ENCODE results near the gene KIF1B.
A peak's percentile ranks its signal among the peaks of the same experiment; 100 is the strongest.
"Not testable (repeated sequence)": the region's sequence is repeated elsewhere in the genome, so short reads cannot be mapped to it uniquely, and the experiment has no call there.

The KIF1B gene

DNA sequence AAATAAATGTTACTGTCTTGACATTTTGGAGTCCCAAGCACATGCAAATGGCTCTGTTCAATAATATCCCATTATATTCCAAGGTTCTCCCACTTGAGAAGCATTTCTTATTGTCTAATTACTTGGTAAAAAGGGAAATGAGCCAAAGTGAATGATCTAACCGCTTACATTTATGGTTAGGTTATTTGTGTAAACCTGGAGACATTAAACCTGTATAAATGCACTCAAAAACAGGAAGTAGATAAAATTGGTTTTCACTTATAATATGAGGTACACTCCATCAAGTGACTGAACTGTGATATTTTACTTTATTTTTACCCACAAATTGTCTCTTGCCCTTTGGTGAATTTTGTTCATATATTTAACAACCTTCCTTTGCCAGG, 26.8 kb downstream of the KIF1B start:
- DNase-seq = no peak
- peaks cover 14% of the 10 kb centered on the region for H3K36me3 Mint-ChIP-seq (ENCODE audit: low read depth)
- no peak overlapping the region for H3K4me3 Mint-ChIP-seq
- H3K27me3 Mint-ChIP-seq = no peaks in the 10 kb centered on the region
- no peaks in the 10 kb centered on the region for H3K9me3 Mint-ChIP-seq
- peak overlapping the region; percentile 89 for H3K27ac Mint-ChIP-seq
- H3K4me1 Mint-ChIP-seq (ENCODE audit: low read depth) = peaks cover 16% of the 10 kb centered on the region

DNA sequence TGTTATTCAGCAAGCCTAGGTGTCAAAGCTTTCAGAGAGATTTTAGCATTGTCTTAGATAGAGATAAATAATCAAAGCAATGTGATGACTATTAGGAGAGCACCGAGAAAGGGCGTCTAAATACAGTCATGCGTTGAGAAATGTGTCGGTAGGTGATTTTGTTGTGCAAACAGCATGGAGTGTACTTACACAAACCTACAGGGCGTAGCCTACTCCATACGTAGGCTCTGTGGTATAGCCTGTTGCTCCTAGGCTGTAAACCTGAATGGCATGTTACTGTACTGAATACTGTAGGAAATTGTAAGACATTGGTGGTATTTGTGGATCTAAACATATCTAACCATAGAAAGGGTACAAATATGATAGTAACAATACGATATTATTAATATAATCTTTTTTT, 31.8 kb downstream of the KIF1B start:
- DNase-seq = no peak
- Mint-ChIP-seq H3K4me3 (no peak overlapping the region), H3K36me3 (ENCODE audit: low read depth) (peaks cover 10% of the 10 kb centered on the region)

DNA sequence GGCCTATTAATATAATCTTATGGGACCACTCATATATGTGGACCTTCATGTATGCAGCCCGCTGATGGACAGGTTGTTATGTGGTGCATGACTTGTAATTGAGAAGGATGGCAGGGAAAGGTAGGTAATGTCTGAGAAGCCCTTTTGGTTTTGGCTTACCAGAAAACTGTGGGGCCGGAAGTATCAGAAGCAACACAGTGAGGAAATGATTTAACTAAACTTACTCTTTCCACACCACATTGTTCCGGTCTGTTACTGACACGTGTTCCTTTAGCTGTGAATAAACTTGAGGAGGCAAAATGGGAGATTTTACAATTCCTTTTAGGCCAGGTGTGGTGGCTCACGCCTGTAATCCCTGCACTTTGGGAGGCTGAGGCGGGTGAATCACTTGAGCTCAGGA, 32.4 kb downstream of the KIF1B start:
- H3K36me3 Mint-ChIP-seq (ENCODE audit: low read depth) = peaks cover 10% of the 10 kb centered on the region
- H3K27ac Mint-ChIP-seq = peak overlapping the region; percentile 47
- H3K27me3 Mint-ChIP-seq = no peaks in the 10 kb centered on the region

More for the DNA sequence above, 31.8 kb downstream of the KIF1B start:
- no peaks in the 10 kb centered on the region for H3K27me3 Mint-ChIP-seq
- H3K4me1 Mint-ChIP-seq (ENCODE audit: low read depth) = peaks cover 7% of the 10 kb centered on the region
- H3K9me3 Mint-ChIP-seq = no peaks in the 10 kb centered on the region
- no peak overlapping the region for H3K27ac Mint-ChIP-seq

DNA sequence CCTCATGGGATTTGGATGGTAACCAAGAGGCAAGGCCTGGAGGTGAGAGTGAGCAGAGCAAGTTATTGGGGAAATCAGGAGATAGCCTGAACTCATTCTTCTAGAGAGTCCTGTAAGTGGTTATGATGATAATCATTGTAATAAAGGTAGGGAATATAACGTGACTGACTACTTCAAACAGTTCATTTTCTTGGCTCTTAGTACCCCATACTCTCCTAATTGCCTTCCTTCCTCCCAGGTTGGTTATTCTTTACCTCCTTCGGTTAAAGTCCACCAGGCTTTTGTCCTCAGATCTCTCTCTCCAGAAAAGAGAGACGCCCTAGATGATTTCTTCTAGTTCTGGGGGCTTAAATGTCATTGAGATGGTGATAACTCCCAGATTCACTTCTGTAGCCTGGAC, 35.3 kb downstream of the KIF1B start:
- peaks cover 3% of the 10 kb centered on the region for H3K4me1 Mint-ChIP-seq (ENCODE audit: low read depth)
- H3K9me3 Mint-ChIP-seq = no peaks in the 10 kb centered on the region
- no peaks in the 10 kb centered on the region for H3K27me3 Mint-ChIP-seq
- peaks cover 9% of the 10 kb centered on the region for H3K36me3 Mint-ChIP-seq (ENCODE audit: low read depth)
- H3K27ac Mint-ChIP-seq = no peak overlapping the region
- DNase-seq = no peak
- H3K4me3 Mint-ChIP-seq = no peak overlapping the region

More for the DNA sequence above, 32.4 kb downstream of the KIF1B start:
- DNase-seq = no peak
- Mint-ChIP-seq H3K4me1 (ENCODE audit: low read depth) (peaks cover 3% of the 10 kb centered on the region), H3K9me3 (no peaks in the 10 kb centered on the region), H3K4me3 (no peak overlapping the region)

DNA sequence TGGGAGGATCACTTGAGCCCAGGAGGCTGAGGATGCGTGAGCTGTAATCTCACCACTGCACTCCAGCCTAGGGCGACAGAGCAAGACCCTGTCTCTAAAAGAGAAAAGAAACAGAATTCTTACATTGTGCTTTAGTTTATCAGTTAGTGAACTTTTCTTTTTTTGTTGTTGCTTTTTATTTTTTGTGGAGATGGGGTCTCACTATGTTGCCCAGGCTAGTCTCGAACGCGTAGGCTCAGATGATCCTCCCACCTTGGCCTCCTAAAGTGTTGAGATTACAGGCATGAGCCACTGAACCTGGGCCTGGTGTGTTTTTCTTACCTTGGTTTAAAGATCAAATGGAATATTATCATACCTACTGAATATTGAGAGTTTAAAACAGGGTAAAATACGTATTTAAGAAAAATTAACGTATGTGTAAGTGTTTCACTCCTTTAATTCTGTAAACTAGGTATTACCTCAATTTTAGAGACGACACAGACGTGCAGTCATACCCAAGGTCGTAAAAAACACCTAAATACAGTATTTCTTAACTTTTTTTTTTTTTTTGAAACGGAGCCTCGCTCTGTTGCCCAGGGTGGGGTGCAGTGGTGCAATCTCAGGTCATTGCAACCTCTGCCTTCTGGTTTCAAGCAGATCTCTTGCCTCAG, 39.6 kb downstream of the KIF1B start:
- H3K36me3 Mint-ChIP-seq (ENCODE audit: low read depth) = peaks cover 7% of the 10 kb centered on the region
- H3K27ac Mint-ChIP-seq = no peak overlapping the region
- peaks cover 19% of the 10 kb centered on the region for H3K4me1 Mint-ChIP-seq (ENCODE audit: low read depth)
- H3K27me3 Mint-ChIP-seq = no peaks in the 10 kb centered on the region
- DNase-seq = no peak
- no peaks in the 10 kb centered on the region for H3K9me3 Mint-ChIP-seq
- no peak overlapping the region for H3K4me3 Mint-ChIP-seq

DNA sequence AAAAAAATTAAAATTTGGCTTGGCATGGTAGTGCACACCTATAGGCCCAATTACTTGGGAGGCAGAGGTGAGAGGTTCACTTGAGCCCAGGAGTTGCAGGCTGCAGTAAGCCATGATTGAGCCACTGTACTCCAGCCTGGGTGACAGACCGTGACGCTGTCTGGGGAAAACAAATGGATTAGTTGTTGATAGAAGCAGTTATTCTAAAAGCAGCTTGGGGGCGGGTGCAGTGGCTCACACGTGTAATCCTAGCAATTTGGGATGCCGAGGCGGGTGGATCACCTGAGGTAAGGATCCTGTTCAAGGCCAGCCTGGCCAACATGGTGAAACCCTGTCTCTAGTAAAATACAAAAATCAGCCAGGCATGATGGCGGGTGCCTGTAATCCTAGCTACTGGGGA, 40.3 kb downstream of the KIF1B start:
- Mint-ChIP-seq H3K4me3 (no peak overlapping the region), H3K27me3 (no peaks in the 10 kb centered on the region), H3K4me1 (ENCODE audit: low read depth) (peaks cover 19% of the 10 kb centered on the region), H3K27ac (no peak overlapping the region), H3K9me3 (no peaks in the 10 kb centered on the region), H3K36me3 (ENCODE audit: low read depth) (peaks cover 7% of the 10 kb centered on the region)
- no peak for DNase-seq

DNA sequence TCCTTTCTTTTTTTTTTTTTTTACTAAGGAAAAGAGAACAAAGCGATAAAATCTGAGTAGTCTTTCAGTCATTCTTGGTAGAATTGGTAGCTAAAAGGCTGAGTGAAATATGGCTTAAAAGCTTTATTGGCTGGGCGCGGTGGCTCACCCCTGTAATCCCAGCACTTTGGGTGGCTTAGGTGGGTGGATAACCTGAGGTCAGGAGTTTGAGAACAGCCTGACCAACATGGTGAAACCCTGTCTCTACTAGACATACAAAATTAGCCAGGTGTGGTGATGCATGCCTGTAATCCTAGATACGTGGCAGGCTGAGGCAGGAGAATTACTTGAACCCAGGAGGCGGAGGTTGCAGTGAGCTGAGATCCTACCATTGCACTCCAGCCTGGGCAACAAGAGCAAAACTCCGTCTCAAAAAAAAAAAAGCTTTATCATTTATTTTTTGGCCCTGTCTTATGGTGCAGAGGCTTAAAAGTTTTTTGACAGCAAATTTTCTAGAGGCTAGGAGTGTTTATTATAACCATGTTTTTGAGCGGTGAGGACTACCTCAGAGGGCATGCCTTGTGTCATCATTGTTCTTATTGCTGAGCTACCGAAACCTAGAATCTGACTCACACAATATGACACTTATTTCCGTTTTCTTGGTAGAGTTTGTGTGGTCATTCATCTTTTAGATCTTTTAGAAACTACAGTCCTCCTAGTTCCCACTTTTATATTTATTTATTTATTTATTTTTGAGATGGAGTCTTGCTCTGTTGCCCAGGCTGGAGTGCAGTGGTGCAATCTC, 41.1 kb downstream of the KIF1B start:
- DNase-seq, H3K4me3 Mint-ChIP-seq, H3K27me3 Mint-ChIP-seq, H3K9me3 Mint-ChIP-seq: not testable (repeated sequence)
- Mint-ChIP-seq H3K36me3 (ENCODE audit: low read depth) (peaks cover 13% of the 10 kb centered on the region), H3K4me1 (ENCODE audit: low read depth) (peaks cover 19% of the 10 kb centered on the region), H3K27ac (peak overlapping the region; percentile 33)

DNA sequence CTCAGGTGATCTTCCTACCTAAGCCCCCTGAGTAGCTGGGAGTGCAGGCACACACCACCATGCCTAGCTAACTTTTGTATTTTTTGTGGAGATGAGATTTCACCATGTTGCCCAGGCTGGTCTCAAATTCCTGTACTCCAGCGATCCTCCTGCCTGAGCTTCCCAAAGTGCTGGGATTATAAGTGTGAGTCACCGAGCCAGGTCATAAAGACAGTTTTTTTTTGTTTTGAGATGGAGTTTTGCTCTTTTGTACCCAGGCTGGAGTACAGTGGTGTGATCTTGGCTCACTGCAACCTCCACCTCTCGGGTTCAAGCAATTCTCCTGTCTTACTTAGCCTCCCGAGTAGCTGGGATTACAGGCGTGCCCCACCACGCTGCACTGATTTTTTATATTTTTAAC, 42.1 kb downstream of the KIF1B start:
- H3K27ac Mint-ChIP-seq = no peak overlapping the region
- H3K9me3 Mint-ChIP-seq = no peaks in the 10 kb centered on the region
- H3K36me3 Mint-ChIP-seq (ENCODE audit: low read depth) = peaks cover 11% of the 10 kb centered on the region
- no peak overlapping the region for H3K4me3 Mint-ChIP-seq
- peaks cover 19% of the 10 kb centered on the region for H3K4me1 Mint-ChIP-seq (ENCODE audit: low read depth)
- no peak for DNase-seq
- no peaks in the 10 kb centered on the region for H3K27me3 Mint-ChIP-seq

DNA sequence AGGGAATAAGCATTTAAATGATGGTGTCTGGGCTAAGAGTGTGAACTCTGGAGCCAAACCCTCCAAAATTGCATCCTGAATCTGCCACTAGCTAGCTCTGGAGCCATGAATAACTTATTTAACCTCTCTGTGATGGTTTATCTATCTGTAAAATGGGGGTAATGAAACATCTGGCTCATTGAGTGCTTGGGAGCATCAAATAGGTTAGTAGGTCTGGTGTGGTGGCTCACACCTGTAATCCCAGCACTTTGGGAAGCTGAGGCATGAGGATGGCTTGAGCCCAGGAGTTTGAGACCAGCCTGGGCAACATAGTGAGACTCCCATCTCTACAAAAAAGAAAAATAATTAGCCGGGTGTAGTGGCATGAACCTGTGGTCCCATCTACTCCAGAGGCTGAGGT, 42.8 kb downstream of the KIF1B start:
- peaks cover 16% of the 10 kb centered on the region for H3K36me3 Mint-ChIP-seq (ENCODE audit: low read depth)
- H3K4me1 Mint-ChIP-seq (ENCODE audit: low read depth) = peaks cover 19% of the 10 kb centered on the region
- DNase-seq = no peak
- no peak overlapping the region for H3K27ac Mint-ChIP-seq
- no peaks in the 10 kb centered on the region for H3K27me3 Mint-ChIP-seq
- H3K4me3 Mint-ChIP-seq = no peak overlapping the region
- no peaks in the 10 kb centered on the region for H3K9me3 Mint-ChIP-seq

DNA sequence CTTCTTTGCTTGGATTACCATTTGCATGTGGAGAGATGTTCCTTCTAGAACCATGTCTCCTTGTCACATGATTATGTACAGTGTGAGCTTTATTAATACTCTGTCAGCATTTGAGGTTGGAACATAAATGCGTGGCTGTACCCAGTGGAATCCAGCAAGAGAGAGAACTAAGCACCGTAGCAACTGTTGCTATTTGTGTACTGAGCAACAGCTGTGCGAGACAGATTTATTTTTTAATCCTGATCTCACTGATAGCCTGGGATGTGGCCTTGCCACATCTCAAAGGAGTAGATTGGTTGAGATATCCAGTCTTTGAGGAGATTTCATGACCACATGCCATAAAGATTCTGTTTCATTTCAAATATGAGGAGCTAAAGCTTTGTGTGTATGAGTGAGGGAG, 43.4 kb downstream of the KIF1B start:
- H3K27me3 Mint-ChIP-seq = no peaks in the 10 kb centered on the region
- no peak for DNase-seq
- no peak overlapping the region for H3K27ac Mint-ChIP-seq
- peaks cover 19% of the 10 kb centered on the region for H3K4me1 Mint-ChIP-seq (ENCODE audit: low read depth)
- H3K4me3 Mint-ChIP-seq = no peak overlapping the region
- H3K9me3 Mint-ChIP-seq = no peaks in the 10 kb centered on the region
- peaks cover 19% of the 10 kb centered on the region for H3K36me3 Mint-ChIP-seq (ENCODE audit: low read depth)

DNA sequence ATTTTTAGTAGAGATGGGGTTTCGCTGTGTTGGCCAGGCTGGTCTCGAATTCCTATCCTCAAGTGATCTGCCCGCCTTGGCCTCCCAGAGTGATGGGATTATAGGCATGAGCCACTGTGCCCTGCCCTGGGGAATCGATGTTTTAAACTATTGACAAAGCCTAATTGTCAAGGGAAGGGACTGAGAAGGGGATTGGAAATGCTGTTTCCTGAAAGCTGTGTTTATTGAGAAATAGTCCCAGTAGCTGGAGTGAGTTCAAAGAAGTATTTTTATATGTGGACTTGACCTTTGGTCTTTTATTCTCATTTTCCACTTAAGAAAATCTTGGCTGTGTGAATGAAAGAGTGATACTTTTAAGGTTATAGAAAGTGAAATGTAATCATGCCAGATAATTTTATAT, 47.5 kb downstream of the KIF1B start:
- H3K36me3 Mint-ChIP-seq (ENCODE audit: low read depth) = peaks cover 38% of the 10 kb centered on the region
- H3K4me3 Mint-ChIP-seq = no peak overlapping the region
- H3K4me1 Mint-ChIP-seq (ENCODE audit: low read depth) = peaks cover 8% of the 10 kb centered on the region
- DNase-seq = no peak
- no peaks in the 10 kb centered on the region for H3K27me3 Mint-ChIP-seq
- no peaks in the 10 kb centered on the region for H3K9me3 Mint-ChIP-seq
- H3K27ac Mint-ChIP-seq = no peak overlapping the region

DNA sequence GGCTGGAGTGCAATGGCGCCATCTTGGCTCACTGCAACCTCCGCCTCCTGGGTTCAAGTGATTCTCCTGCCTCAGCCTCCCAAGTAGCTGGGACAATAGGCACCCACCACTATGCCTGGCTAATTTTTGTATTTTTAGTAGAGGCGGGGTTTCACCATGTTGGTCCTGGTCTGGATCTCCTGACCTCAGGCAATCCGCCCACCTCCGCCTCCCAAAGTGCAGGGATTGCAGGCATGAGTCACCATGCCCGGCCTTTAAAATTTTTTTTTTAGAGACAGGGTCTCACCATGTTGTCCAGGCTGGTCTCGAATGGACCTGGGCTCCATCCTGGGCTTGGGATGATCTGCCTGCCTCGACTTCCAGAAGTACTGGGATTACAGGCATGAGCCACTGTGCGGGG, 49.2 kb downstream of the KIF1B start:
- not testable (repeated sequence) for DNase-seq; H3K4me3 Mint-ChIP-seq; H3K27ac Mint-ChIP-seq; H3K27me3 Mint-ChIP-seq; H3K4me1 Mint-ChIP-seq (ENCODE audit: low read depth); H3K9me3 Mint-ChIP-seq
- H3K36me3 Mint-ChIP-seq (ENCODE audit: low read depth) = peaks cover 49% of the 10 kb centered on the region

DNA sequence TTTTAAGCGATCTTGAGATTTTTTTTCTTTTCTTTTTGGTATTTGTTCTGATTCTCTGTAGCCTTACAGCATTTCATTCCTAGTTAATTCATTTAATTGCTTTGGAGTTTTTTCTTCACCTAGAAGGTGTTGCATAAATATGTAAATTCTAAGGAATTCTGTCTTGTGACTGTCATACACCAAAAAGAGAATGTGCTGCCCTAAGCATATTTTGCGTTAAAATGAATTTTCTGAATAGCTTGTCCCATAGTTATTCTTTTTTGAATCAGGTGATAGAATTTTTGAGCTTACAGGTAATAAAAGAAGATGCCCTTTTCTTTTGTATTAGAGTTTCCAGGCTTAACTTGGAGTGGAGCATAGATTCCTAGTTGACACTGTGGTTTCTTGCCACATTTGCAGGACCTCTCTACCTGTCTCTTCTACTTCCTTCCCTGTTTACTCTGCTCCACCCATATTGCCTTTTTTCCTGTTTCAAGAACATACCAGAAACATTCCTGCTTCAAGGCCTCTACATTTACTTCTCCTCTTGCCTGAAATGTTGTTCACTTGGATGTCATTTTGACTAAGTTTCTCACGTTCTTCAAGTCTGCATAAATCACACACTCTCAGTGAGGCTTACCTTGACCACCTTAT, 53.2 kb downstream of the KIF1B start:
- Mint-ChIP-seq H3K4me1 (ENCODE audit: low read depth) (no peaks in the 10 kb centered on the region), H3K27ac (no peak overlapping the region), H3K27me3 (no peaks in the 10 kb centered on the region), H3K36me3 (ENCODE audit: low read depth) (peaks cover 37% of the 10 kb centered on the region), H3K4me3 (no peak overlapping the region), H3K9me3 (no peaks in the 10 kb centered on the region)
- no peak for DNase-seq

DNA sequence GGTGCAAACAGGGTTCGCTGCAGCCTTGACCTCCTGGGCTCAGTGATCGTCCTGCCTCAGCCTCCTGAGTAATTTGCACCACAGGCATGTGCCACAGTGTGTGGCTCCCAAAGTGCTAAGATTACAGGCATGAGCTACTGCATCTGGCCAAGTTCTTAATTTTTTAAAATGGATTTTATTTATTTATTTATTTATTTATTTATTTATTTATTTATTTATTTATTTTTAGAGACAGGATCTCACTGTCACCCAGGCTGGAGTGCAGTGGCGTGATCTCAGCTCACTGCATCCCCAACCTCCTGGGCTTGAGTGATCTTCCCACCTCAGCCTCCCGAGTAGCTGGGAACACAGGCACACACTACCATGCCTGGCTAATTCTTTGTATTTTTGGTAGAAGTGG, 54.7 kb downstream of the KIF1B start:
- no peak for DNase-seq
- no peaks in the 10 kb centered on the region for H3K27me3 Mint-ChIP-seq
- peaks cover 33% of the 10 kb centered on the region for H3K36me3 Mint-ChIP-seq (ENCODE audit: low read depth)
- no peaks in the 10 kb centered on the region for H3K9me3 Mint-ChIP-seq
- H3K27ac Mint-ChIP-seq = no peak overlapping the region
- H3K4me1 Mint-ChIP-seq (ENCODE audit: low read depth) = no peaks in the 10 kb centered on the region
- H3K4me3 Mint-ChIP-seq = no peak overlapping the region

DNA sequence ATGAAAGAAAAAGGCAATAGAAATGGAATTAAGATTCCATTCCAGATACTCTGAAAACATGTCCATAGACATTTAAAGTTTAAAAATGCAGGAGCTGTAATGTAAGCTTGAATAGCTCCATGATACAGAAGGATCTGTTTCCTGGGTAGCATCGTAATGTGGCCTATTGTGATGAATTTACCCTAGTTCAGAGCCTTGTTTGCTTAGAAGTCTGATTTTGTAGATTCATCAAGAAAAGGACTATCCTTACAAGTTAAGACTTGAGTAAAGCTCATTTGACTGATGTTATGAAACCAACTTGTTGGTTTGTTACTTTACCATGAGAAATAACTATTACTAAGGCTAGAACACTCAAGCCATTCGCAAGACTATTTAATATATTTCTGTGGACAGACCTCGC, 55.5 kb downstream of the KIF1B start:
- Mint-ChIP-seq H3K9me3 (no peaks in the 10 kb centered on the region), H3K4me1 (ENCODE audit: low read depth) (no peaks in the 10 kb centered on the region), H3K36me3 (ENCODE audit: low read depth) (peaks cover 33% of the 10 kb centered on the region), H3K27ac (no peak overlapping the region), H3K4me3 (no peak overlapping the region), H3K27me3 (no peaks in the 10 kb centered on the region)
- no peak for DNase-seq

Data from activated T-cell treated with anti-CD3 and anti-CD28 coated beads, Interleukin-2, amount 50 U/mL, for 24 hours (primary cell).